22Rv1 (cell line): ENCODE measurements around the gene CTSF.

Source experiments
- CTCF ChIP-seq: fragments of 450-650 bp; IDR thresholded peaks from 2 replicates; pipeline ENCODE4 v1.5.1; 2017; ENCODE audit warnings: mild to moderate bottlenecking
- ZFX ChIP-seq: fragments of 450-650 bp; IDR thresholded peaks from 2 replicates; pipeline ENCODE4 v1.6.1; 2017; ENCODE audit warnings: antibody characterized with exemption, borderline replicate concordance

GRCh38 chr11:66531841-66532240 is 36.6 kb downstream of the CTSF start:
- no peak for TF ChIP-seq CTCF
- no peak for TF ChIP-seq ZFX
